ENCODE measurements around the gene ELF2.
A peak's percentile ranks its signal among the peaks of the same experiment; 100 is the strongest.
"Not testable (repeated sequence)": the region's sequence is repeated elsewhere in the genome, so short reads cannot be mapped to it uniquely, and the experiment has no call there.

Gene ELF2

GRCh38 chr4:139177049-139177868 lies at the start of gene ELF2:
TSS of gene ELF2 (minus strand) at chr4:139177218. CDS start at chr4:139137701, 39,517 bp downstream.
- peak; percentile 78 for DNase-seq

DNA sequence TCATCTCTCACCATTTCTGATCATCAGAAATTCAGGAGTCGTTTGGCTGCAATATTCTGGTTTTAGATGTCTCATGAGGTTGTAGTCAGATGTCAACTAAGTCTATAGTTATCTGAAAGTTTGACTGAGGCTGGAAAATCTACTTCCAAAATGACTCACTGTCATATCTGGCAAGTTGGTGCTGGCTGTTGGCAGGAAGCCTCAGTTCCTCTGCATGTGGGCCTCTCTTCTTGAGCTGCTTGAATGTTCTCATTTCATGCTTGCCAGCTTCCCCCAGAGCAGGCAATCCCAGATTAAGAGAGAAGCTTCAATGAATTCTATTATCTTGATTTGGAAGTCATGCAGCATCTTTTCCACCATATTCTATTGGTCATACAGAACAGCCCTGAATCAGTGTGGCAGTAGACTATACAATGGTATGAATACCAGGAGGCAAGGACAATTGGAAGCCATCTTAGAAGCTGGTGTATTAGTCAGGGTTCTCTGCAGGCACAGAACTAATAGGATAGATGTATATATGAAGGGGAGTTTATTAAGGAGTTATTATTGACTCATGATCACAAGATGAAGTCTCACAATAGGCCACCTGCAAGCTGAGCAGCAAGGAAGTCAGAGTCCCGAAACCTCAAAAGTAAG lies 46.8 kb upstream of the ELF2 start:
- DNase-seq = peak; percentile 6

DNA sequence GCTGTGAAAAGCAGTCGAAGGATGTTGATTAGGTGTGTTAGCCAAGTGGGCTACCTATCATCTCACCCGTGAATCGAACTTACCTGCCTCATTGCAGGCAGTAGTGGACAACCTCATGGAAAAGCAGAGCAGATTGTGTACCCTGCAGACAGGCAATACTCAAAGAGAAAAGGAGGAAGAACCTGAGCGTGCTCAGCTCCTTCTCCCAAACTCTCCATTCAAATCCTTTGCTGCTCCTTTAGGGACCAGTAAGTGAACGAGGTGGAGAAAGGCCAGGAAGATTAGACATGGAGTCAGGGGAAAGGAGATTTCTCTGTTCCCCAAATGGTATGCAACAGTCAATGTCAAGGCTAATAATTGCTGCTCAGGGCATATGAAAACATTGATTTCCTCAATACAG lies 45.2 kb upstream of the ELF2 start:
- no peak for DNase-seq

DNA sequence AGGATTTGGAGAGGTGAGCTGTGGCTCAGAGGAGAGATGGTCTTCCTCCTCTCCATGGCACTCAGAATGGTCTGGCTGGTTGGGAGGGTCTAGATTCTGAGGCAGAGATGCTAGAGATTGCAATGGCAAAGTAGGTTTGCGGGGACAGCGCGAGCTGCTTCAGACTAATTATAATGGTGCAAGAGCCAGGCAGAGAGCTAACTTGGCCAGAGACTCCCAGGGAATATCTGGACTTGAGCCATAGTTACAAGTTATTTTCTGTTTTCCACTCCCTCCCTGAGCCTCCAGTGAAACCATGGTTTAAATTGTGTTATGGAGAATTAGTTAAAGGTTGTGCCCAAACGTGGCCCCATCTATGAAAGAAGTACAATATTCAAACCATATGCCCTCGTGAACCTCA lies 44.7 kb upstream of the ELF2 start:
- DNase-seq = no peak

DNA sequence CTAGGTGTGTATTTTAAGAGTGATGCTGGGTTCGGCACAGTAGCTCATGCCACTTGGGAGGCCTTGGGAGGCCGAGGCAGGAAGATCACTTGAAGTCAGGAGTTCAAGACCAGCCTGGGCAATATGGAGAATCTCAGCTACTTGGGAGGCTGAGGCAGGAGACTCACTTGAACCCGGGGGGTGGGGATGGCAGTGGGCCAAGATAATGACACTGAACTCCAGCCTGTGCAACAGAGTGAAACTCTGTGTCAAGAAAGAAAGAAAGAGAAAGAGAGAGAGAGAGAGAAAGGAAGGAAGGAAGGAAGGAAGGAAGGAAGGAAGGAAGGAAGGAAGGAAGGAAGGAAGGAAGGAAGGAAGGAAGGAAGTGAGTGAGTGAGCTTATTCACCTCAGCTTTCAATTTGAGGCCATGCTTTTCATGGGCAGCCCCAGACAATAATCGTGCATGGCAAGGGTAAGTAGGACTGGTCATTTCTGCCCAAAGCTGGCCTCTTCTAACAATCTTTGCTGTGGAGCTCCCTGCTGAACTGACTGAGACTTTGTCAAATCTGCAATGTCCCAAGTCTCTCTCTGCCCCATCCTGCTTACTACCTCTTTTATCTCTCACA lies 42.5 kb upstream of the ELF2 start:
- DNase-seq = no peak

GRCh38 chr4:139214039-139214534 lies 37.1 kb upstream of the ELF2 start:
- DNase-seq = no peak

GRCh38 chr4:139213633-139214032 lies 36.6 kb upstream of the ELF2 start:
- not testable (repeated sequence) for DNase-seq

DNA sequence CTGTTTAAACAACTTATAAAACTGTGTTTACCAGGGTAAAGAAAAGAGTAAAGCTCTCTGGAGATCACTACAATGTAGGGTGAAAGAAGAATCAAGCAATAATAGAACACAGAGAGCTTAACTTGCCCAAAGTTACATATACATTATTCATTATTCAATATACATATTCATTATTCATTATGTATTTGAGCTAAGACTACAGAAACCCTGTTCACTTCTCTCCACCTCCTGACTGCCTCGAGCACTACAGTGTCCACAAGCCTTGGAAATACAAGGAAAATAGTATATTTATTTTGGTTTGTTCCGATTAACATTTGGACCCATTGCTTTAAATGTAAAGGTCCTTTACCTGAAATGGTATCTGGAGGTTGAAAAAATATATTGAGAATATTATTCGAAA lies 35.9 kb upstream of the ELF2 start:
- no peak for DNase-seq

DNA sequence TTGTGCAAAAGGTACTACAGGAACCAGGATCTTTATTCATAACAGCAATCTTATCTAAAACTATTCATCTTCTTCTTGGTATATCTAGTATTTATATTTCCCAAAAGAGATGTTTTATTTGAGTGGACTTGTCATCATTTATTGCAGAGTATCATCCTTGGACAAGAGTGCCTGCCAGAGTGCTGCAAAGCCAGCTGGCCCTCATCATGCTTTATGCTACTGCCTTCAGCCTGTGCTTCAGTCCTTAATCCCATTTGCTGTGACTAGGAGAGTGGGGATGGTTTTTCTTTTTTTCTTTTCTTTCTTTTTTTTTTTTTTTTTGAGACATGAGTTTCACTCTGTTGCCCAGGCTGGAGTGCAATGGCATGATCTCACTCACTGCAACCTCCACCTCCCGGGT lies 33.5 kb upstream of the ELF2 start:
- no peak for DNase-seq

- no peak for DNase-seq
These were observed 32.5 kb upstream of the ELF2 start for GRCh38 chr4:139209470-139210063.

DNA sequence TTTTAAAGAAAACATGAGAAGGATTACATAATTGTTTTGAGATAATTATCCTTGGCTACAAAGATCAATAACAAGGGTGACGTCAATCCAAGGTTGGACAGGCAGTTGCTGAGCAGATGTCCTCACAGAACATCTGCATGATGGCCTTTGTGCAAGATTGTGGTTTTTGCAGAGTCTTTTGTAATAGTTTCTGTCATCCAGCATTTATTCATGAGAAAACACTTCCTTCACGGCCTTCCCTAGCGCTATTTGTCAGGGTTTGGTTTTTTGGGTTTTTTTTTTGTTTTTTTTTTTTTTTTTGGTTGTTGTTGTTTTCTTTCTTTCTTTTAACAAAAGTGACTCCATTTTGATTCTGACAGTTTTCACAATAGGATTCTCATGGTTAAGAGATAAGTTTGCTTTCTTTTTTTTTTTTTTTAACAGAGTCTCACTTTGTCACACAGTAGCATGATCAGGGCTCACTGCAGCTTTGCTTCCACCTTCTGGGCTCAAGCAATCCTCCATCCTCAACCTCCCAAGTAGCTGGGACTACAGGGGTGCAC lies 31.5 kb upstream of the ELF2 start:
- no peak for DNase-seq

- no peak for DNase-seq
These were observed 30.9 kb upstream of the ELF2 start for GRCh38 chr4:139207873-139208403.

DNA sequence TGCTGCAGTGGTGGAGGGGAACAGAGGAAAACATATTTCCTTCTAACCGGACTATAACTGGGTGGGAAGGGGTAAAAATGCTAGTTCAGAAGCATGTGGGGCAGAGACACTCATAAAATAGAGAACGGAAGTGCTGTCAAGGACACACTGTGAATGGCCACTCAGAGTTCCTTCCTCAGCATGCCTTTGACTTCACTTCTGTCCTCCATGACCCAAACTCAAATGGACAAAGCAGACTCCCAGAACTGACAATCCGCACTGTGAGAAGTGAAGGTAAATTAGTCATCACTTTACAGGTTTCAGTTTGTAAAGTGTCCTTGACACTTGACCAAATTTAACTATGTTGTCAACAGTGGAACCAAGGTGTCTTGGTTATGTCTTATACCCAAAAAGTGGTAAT lies 30.2 kb upstream of the ELF2 start:
- DNase-seq = no peak

DNA sequence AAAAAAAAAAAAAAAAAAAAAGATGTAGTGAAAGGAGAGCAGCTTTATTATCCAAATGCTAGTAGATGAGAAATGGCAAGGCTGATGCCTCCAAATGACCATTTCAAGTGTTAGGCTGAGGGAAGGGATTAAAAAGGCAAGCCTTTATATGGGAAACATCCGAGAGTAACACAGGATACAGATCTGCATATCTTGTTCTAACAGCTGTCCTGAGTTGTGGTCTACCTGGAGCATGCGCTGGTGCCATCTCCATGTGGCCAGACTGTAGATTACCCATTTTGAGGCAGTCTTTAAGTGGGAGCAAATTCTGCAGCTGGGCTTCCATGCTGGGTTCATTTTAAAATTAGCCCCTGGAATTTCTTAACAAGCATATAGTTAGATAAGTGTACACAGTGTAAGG lies 26.0 kb upstream of the ELF2 start:
- no peak for DNase-seq

- no peak for DNase-seq
These were observed 23.5 kb upstream of the ELF2 start for GRCh38 chr4:139200506-139200905.

GRCh38 chr4:139200102-139200501 lies 23.1 kb upstream of the ELF2 start:
- DNase-seq = no peak

DNA sequence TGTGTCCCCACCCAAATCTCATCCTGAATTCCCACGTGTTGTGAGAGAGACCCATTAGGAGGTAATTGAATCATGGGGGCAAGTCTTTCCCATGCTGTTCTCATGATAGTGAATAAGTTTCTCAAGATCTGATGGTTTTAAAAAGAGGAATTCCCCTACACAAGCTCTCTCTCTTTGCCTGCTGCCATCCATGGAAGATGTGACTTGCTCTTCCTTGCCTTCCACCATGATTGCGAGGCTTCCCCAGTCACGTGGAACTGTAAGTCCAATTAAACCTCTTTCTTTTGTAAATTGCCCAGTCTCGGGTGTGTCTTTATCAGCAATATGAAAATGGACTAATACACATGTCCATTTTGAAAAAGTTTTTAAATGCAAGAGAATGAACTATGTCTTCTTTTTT lies 20.2 kb upstream of the ELF2 start:
- not testable (repeated sequence) for DNase-seq

DNA sequence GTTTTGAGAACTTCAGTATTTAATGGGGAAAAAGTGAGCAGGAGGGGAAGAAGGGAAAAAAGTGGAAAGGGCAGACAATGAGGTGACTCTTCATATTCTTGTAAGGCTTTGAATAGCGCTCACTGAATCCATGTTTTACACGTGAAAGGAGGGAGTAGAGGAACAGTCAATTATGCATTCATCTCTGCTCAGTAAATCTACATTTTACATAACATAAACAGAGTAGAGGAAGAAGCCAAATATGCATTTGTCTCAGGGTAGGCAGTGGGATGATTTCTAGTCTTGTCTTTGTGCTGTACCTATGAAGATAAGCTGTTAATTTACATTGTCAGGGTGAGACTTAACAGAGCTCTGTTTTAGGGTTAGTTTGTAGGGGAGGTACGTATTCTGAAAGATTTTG lies 19.4 kb upstream of the ELF2 start:
- DNase-seq = no peak

GRCh38 chr4:139191373-139191772 lies 14.4 kb upstream of the ELF2 start:
- no peak for DNase-seq

DNA sequence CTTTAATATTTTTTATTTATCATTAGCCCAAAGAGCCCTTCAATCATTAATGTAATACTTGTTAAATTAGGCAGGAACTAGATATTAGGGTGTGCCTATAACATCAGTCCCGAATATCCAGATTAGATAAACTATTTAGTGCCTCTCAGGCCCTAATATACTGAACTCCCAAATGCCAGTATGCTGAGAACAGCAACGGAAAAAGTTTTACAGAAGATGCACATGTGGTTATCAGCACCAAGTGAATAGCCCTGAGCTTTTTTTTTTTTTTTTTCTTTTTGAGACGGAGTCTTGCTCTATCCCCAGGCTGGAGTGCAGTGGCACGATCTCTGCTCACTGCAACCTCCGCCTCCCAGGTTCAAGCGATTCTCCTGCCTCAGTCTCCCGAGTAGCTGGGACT lies 13.0 kb upstream of the ELF2 start:
- DNase-seq = no peak

DNA sequence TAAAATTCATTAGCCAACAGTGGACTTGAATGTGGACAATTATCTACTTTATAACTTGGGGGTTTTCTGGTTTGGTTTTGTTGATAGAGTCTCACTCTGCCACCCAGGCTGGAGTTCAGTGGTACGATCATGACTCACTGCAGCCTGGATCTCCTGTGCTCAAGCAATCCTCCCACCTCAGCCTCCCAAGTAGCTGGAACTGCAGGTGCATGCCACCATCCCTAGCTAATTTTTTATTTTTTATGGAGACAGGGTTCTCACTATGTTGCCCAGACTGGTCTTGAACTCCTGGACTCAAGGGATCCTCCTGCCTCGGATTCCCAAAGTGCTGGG lies 12.4 kb upstream of the ELF2 start:
- DNase-seq = no peak

DNA sequence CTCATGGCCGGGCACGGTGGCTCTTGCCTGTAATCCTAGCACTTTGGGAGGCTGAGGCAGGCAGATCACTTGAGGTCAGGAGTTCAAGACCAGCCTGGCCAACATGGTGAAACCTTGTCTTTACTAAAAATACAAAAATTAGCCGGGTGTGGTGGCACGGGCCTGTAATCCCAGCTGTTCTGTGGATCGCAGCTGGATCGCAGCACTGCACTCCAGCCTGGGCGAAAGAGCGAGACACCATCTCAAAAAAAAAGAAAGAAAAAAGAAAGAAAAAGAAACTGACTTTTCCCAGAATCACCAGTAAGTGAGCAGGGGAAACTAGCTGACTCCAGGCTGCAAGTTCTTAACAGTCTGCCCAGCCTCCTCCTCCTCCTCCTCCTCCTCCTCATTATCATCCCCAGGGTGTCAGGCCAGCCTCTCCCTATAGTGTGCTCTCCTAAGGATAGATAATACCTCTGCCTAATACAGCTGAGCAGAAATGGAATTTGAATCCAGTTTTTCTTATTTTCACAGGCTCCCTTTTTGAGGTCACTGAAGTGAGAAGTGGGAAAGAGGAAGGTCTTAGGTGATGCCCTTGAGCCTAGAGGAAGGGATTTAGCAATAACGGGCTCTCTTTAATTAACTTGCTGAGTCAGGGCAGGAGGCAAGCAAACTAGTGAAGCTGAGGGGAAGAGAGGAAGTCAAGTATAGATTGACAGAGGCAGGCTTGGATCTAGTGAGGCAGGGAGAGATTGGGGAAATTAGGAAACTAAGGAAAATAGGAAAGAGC lies 11.8 kb upstream of the ELF2 start:
- DNase-seq = no peak
